Measurements from ENCODE around the gene ARMC9. TPM values are rescaled to one million over a fixed set of nuclear protein-coding genes. Genes with fewer than 3 reads are reported as not detected.

Gene ARMC9
- total RNA-seq, 2 donors from 2014 or later: 41.7 to 51.5 TPM

DNA sequence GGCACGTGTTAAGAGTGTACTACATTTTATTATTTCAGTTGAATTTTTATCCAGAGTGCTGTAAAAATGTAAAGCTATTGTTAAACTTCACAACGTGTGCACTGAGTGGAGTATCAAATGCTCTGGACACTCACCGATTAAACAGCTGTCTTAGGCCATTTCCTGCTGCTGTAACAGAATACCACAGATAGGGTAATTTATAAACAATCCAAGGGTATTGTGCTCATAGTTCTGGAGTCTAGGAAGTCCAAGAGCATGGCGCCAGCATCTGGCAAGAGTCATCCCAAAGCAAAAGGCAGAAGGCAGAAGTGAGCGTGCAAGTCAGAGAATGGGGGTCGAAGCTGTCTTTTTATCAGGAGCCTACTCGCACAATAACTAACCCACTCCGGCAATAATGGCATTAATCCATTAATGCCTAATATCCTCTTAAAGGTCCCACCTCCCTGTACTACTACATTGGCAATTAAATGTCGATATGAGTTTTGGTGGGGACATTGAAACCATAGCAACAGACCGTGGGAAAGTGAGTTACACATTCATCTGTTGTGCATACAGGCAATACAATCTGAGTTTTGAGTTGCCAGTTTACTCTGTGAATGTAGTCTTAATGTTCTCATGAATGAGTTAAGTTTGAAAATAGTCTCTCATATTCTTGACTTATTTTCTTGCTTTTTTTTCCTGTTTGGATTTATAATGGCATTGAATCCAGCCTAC lies 64.8 kb downstream of the ARMC9 start:
- no peak overlapping the region for H3K27ac Mint-ChIP-seq
- H3K9me3 ChIP-seq (ENCODE audit: control insufficient read depth, low read length): no peaks in the 10 kb centered on the region
- H3K4me1 Mint-ChIP-seq: no peaks in the 10 kb centered on the region
- 90 to 95% methylated on average over 8 to 10 of the region's 10 CpGs for WGBS, 2 experiments (ENCODE audit: insufficient coverage in 1 of 2, insufficient read length in 1 of 2)
- H3K9ac ChIP-seq (ENCODE audit: extremely low read depth, low read length, poor library complexity, severe bottlenecking): no peak overlapping the region
- H3K27ac ChIP-seq (ENCODE audit: low read depth, low read length): no peak overlapping the region
- no peak for DNase-seq
- H3K27me3 ChIP-seq (ENCODE audit: control insufficient read depth, insufficient read depth, low read length, poor library complexity, severe bottlenecking): no peaks in the 10 kb centered on the region
- no peaks in the 10 kb centered on the region for H3K27me3 Mint-ChIP-seq (ENCODE audit: insufficient read depth)
- H3K4me3 Mint-ChIP-seq: no peak overlapping the region
- peaks cover 45% of the 10 kb centered on the region for H3K36me3 Mint-ChIP-seq (ENCODE audit: low read depth)
- H3K4me1 ChIP-seq (ENCODE audit: control insufficient read depth, insufficient read depth, low read length): no peaks in the 10 kb centered on the region
- TF ChIP-seq, protein P1, sequence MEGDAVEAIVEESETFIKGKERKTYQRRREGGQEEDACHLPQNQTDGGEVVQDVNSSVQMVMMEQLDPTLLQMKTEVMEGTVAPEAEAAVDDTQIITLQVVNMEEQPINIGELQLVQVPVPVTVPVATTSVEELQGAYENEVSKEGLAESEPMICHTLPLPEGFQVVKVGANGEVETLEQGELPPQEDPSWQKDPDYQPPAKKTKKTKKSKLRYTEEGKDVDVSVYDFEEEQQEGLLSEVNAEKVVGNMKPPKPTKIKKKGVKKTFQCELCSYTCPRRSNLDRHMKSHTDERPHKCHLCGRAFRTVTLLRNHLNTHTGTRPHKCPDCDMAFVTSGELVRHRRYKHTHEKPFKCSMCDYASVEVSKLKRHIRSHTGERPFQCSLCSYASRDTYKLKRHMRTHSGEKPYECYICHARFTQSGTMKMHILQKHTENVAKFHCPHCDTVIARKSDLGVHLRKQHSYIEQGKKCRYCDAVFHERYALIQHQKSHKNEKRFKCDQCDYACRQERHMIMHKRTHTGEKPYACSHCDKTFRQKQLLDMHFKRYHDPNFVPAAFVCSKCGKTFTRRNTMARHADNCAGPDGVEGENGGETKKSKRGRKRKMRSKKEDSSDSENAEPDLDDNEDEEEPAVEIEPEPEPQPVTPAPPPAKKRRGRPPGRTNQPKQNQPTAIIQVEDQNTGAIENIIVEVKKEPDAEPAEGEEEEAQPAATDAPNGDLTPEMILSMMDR (conservative IDR thresholded peaks at IDR 0.05): no peak
- H3K4me3 ChIP-seq (ENCODE audit: low read length): no peak overlapping the region
- H3K36me3 ChIP-seq (ENCODE audit: control insufficient read depth, insufficient read depth, low read length): peaks cover 23% of the 10 kb centered on the region
- no peaks in the 10 kb centered on the region for H3K9me3 Mint-ChIP-seq

DNA sequence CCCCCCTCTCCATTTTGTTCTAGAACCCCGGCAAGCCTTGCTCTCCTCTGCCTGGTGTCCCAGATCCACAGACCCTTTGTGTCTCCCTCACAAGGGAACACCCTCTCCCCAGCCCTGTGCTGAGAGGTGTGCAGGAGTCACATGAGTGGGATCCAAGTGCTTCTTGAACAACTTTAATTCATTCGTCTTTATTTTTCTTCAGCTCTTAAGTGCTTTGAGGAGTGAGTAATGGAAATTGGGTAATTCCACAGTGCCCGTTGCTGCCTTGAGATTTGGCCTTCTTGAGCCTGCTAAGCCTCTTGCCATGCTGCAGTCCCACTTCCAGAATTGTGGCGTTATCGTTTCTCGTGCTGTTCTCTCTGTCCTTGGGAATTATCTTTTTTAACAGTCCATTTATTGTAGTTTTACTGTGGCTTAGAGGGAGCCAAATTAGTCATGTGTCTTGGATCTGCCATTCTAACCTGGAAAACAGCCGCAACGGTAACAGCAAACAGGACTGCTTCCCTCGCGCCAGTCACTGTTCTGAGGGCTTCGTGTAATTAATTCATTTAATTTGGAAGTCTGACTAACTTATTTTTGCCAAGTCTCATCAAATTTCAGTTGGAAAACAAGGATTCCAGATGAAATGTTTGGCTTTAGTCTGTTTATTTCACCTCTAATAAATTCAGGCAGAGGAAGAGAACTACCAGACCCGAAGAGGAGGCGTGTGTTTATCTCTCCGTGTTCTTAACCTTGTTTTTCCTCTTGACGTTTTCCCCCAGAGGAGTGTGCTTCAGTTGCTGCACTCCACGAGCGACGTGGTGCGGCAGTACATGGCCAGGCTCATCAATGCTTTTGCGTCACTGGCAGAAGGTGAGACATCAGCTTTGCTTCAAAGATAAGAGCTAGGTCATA lies 72.0 kb downstream of the ARMC9 start:
- H3K4me1 ChIP-seq (ENCODE audit: control insufficient read depth, insufficient read depth, low read length): no peaks in the 10 kb centered on the region
- TF ChIP-seq, protein P1 (conservative IDR thresholded peaks at IDR 0.05): no peak
- H3K27me3 Mint-ChIP-seq (ENCODE audit: insufficient read depth): no peaks in the 10 kb centered on the region
- no peaks in the 10 kb centered on the region for H3K27me3 ChIP-seq (ENCODE audit: control insufficient read depth, insufficient read depth, low read length, poor library complexity, severe bottlenecking)
- H3K9me3 Mint-ChIP-seq: no peaks in the 10 kb centered on the region
- H3K27ac ChIP-seq (ENCODE audit: low read depth, low read length): no peak overlapping the region
- H3K36me3 Mint-ChIP-seq (ENCODE audit: low read depth): peaks cover 54% of the 10 kb centered on the region
- no peak for DNase-seq
- no peak overlapping the region for H3K9ac ChIP-seq (ENCODE audit: extremely low read depth, low read length, poor library complexity, severe bottlenecking)
- H3K4me3 ChIP-seq (ENCODE audit: low read length): no peak overlapping the region
- H3K27ac Mint-ChIP-seq: no peak overlapping the region
- 95% methylated on average over 16 to 20 of the region's 20 CpGs for WGBS, 2 experiments (ENCODE audit: insufficient coverage in 1 of 2, insufficient read length in 1 of 2)
- H3K9me3 ChIP-seq (ENCODE audit: control insufficient read depth, low read length): no peaks in the 10 kb centered on the region
- peaks cover 2% of the 10 kb centered on the region for H3K4me1 Mint-ChIP-seq
- H3K4me3 Mint-ChIP-seq: no peak overlapping the region
- peaks cover 46% of the 10 kb centered on the region for H3K36me3 ChIP-seq (ENCODE audit: control insufficient read depth, insufficient read depth, low read length)

DNA sequence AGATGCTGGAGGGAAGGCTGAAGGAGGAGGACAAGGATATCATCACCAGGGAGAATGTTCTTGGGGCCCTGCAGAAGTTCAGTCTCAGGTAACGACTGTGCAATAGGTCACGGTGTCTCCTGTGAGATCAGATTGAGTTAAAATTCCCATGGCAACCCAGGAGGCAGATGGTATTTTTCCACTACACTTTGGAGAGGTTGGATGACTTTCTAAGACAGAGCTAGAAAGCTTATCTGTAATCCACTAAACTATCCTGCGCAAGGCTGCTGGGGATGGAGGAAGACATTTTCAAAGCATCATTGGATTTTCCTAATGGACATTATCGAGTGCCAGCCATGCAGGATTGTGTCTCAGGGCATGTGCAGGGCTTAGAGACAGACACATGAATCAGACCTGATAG lies 74.6 kb downstream of the ARMC9 start:
- Mint-ChIP-seq H3K4me3 (no peak overlapping the region), H3K9me3 (no peaks in the 10 kb centered on the region), H3K4me1 (peaks cover 2% of the 10 kb centered on the region), H3K36me3 (ENCODE audit: low read depth) (peaks cover 68% of the 10 kb centered on the region), H3K27ac (no peak overlapping the region), H3K27me3 (ENCODE audit: insufficient read depth) (no peaks in the 10 kb centered on the region)
- Histone ChIP-seq H3K9ac (ENCODE audit: extremely low read depth, low read length, poor library complexity, severe bottlenecking) (no peak overlapping the region), H3K4me3 (ENCODE audit: low read length) (no peak overlapping the region), H3K4me1 (ENCODE audit: control insufficient read depth, insufficient read depth, low read length) (no peaks in the 10 kb centered on the region), H3K27me3 (ENCODE audit: control insufficient read depth, insufficient read depth, low read length, poor library complexity, severe bottlenecking) (no peaks in the 10 kb centered on the region), H3K27ac (ENCODE audit: low read depth, low read length) (no peak overlapping the region), H3K9me3 (ENCODE audit: control insufficient read depth, low read length) (no peaks in the 10 kb centered on the region), H3K36me3 (ENCODE audit: control insufficient read depth, insufficient read depth, low read length) (peaks cover 47% of the 10 kb centered on the region)
- DNase-seq: no peak
- WGBS, 2 experiments (ENCODE audit: insufficient coverage in 1 of 2, insufficient read length in 1 of 2): 92 to 100% methylated on average over 4 of the region's 4 CpGs
- TF ChIP-seq, protein P1 (conservative IDR thresholded peaks at IDR 0.05): no peak
